Breast epithelium (tissue), 4 donors: ENCODE measurements around the gene METTL24. TPM values are rescaled to one million over a fixed set of nuclear protein-coding genes. Genes with fewer than 3 reads are reported as not detected.

Experiments used
- DNase-seq, 2 donors: peaks; one replicate each; pipeline ENCODE4 v3.0.0-alpha.2; 2019; ENCODE audit warnings: low spot score in 2 of 2
- H3K27ac ChIP-seq, 2 donors: fragments of 200-600 bp; sonication (generic) in 1 of 2; one replicate each; pipeline ENCODE4 v1.5.1; 2016 to 2019; ENCODE audit warnings: mild to moderate bottlenecking in 1 of 2
- H3K27me3 ChIP-seq, 2 donors: fragments of 200-600 bp; sonication (generic) in 1 of 2; one replicate each; pipeline versions ENCODE4 v1.5.1 to v1.6.0; 2017 to 2019; ENCODE audit warnings: control low read depth in 1 of 2, mild to moderate bottlenecking in 1 of 2
- H3K36me3 ChIP-seq: fragments of 200-600 bp; one replicate; pipeline ENCODE4 v1.5.1; 2019
- H3K4me1 ChIP-seq, 2 donors: fragments of 200-600 bp; sonication (generic); one replicate each; pipeline ENCODE4 v1.5.1; 2016 to 2019; ENCODE audit warnings: control low read depth in 1 of 2
- H3K4me3 ChIP-seq, 3 donors: fragments of 200-600 bp; sonication (generic); 1 replicate in 2 of 3; 2 replicates in 1 of 3; pipeline ENCODE4 v1.5.1; 2016 to 2019; ENCODE audit warnings: mild to moderate bottlenecking in 3 of 3, moderate library complexity in 2 of 3
- H3K9me3 ChIP-seq, 2 donors: fragments of 200-600 bp; sonication (generic) in 1 of 2; one replicate each; pipeline ENCODE4 v1.5.1; 2016 to 2019; ENCODE audit warnings: control low read depth in 1 of 2
- POLR2A ChIP-seq: fragments of 450-650 bp; IDR thresholded peaks from one replicate; pipeline ENCODE4 v1.6.1; 2016; ENCODE audit warnings: antibody characterized with exemption, mild to moderate bottlenecking, moderate library complexity
- POLR2AphosphoS5 ChIP-seq, 3 donors: sonication (generic); formaldehyde crosslinking; IDR thresholded peaks; one replicate each; pipeline ENCODE4 v1.6.1; 2017; ENCODE audit warnings: antibody characterized with exemption in 3 of 3
- intact Hi-C: fragments of 100-400 bp; cut with DNase I; formaldehyde crosslinking; loops from one replicate; pipeline ENCODE4 v1.15.1; 2023; ENCODE audit warnings: low total_unique reads
- total RNA-seq, 3 donors: library from RNA; depleted of rRNA; stranded (reverse); fragments of >200 nt; gene quantifications; one replicate each; pipeline ENCODE4 v1.1.0, GENCODE V29; 2016
- TF ChIP-seq, protein P1 (sequence below), 3 donors: fragments of 450-650 bp; IDR thresholded peaks; one replicate each; pipeline ENCODE4 v1.5.1; 2016 to 2017; ENCODE audit warnings: antibody characterized with exemption in 3 of 3, mild to moderate bottlenecking in 3 of 3, moderate library complexity in 3 of 3

METTL24 gene
- total RNA-seq, 3 donors from 2014 or later: 0.96 to 6.6 (median 3.4) TPM

DNA sequence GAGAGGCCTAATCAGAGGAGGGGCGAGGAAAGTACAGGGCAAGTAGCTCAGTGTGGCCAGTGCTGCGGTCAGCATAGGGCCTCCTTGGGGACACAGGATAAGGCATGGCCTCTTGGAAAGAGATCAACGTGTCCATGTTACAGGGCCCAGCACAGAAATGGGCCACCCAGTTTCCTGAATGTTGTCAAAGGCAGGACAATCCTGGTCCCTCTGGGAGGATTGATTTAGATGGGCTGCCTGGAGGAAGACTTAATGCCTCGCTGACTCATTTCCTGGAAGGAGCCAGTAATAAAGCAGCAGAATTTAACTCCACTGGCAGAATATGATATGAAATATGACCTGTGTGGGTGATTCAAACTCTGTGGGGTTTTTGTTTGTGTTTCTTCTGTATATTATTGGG, 40.6 kb upstream of the METTL24 start:
- H3K4me1 ChIP-seq: no peaks in the 10 kb centered on the region
- intact Hi-C loops: no loop called here
- no peak overlapping the region for H3K4me3 ChIP-seq
- H3K27me3 ChIP-seq: no peaks in the 10 kb centered on the region
- no peaks in the 10 kb centered on the region for H3K36me3 ChIP-seq
- DNase-seq: no peak
- no peak for TF ChIP-seq POLR2AphosphoS5 (IDR thresholded peaks at IDR 0.05)
- TF ChIP-seq, protein P1, sequence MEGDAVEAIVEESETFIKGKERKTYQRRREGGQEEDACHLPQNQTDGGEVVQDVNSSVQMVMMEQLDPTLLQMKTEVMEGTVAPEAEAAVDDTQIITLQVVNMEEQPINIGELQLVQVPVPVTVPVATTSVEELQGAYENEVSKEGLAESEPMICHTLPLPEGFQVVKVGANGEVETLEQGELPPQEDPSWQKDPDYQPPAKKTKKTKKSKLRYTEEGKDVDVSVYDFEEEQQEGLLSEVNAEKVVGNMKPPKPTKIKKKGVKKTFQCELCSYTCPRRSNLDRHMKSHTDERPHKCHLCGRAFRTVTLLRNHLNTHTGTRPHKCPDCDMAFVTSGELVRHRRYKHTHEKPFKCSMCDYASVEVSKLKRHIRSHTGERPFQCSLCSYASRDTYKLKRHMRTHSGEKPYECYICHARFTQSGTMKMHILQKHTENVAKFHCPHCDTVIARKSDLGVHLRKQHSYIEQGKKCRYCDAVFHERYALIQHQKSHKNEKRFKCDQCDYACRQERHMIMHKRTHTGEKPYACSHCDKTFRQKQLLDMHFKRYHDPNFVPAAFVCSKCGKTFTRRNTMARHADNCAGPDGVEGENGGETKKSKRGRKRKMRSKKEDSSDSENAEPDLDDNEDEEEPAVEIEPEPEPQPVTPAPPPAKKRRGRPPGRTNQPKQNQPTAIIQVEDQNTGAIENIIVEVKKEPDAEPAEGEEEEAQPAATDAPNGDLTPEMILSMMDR (IDR thresholded peaks at IDR 0.05): no peak
- TF ChIP-seq POLR2A: no peak
- no peaks in the 10 kb centered on the region for H3K9me3 ChIP-seq
- H3K27ac ChIP-seq: no peak overlapping the region

DNA sequence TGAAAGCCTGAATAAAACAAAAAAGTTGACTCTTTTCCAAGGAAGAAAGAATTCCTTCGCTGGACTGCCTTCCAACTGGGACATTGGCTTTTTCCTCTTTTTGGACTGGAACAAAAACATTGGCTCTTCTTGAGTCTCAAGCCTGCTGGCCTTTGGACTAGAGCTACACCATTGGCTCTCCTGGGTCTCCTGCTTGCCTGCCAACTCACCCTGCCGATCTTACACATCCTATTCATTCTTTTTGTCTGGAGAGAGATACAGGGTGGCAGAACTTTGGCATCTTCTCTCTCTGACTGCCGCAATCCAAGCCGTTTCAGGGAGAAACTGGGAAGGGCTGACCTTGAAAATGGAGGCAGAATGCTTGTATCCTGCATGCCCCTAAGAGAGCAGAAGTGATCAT, 37.1 kb upstream of the METTL24 start:
- Histone ChIP-seq H3K36me3 (no peaks in the 10 kb centered on the region), H3K27me3 (no peaks in the 10 kb centered on the region), H3K9me3 (no peaks in the 10 kb centered on the region), H3K4me1 (no peaks in the 10 kb centered on the region), H3K27ac (no peak overlapping the region), H3K4me3 (no peak overlapping the region)
- no peak for DNase-seq
- TF ChIP-seq POLR2AphosphoS5 (IDR thresholded peaks at IDR 0.05): no peak
- TF ChIP-seq, protein P1 (IDR thresholded peaks at IDR 0.05): no peak
- no peak for TF ChIP-seq POLR2A
- intact Hi-C loops: no loop called here

DNA sequence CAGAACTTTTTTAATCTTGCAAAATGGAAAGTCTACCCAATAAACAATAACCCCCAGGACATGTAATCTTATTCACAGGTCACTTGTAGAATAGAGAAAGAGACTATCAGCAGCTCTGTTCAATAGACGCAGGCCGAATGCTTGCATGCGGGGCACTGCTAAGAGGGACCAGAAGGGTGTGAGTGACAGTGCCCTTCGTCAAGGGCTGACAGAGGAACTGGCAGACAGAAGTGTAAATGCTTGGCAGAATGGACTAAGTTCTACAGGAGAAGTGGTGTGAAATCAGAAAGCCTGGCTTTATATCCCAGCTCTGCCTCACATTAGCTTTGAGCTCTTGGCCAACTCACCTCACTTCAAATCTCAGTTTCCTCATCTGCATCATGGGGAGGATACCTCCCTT, 36.3 kb upstream of the METTL24 start:
- Histone ChIP-seq H3K4me1 (no peaks in the 10 kb centered on the region), H3K36me3 (no peaks in the 10 kb centered on the region)

DNA sequence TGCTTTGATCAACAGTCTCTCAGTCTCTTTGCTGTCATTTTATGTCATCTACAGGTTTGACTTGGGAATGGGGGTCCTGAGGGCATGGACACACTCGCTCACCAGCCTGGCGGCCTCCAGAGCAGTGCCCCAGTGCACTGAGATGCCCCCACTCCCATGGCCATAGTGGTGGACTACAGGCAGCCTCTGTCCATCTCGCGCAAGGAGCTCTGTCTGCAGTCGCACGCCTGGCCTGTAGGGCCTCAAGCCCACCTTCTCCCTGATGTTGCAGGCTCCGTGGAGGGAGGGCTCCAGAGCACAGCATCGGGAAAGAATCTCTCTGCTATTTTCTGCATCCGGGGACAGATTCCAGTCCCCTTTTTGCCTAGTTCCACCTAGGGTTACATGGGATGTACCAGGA, 34.6 kb upstream of the METTL24 start:
- intact Hi-C loops: no loop called here
- DNase-seq: no peak
- Histone ChIP-seq H3K4me1 (no peaks in the 10 kb centered on the region), H3K9me3 (no peaks in the 10 kb centered on the region), H3K27me3 (no peaks in the 10 kb centered on the region), H3K36me3 (no peaks in the 10 kb centered on the region), H3K4me3 (no peak overlapping the region), H3K27ac (no peak overlapping the region)
- TF ChIP-seq, protein P1 (IDR thresholded peaks at IDR 0.05): no peak
- TF ChIP-seq POLR2A (no peak), POLR2AphosphoS5 (IDR thresholded peaks at IDR 0.05) (no peak)

More for the DNA sequence above, 36.3 kb upstream of the METTL24 start:
- DNase-seq: no peak
- TF ChIP-seq POLR2AphosphoS5 (IDR thresholded peaks at IDR 0.05) (no peak), POLR2A (no peak)
- TF ChIP-seq, protein P1 (IDR thresholded peaks at IDR 0.05): no peak
- Histone ChIP-seq H3K4me3 (no peak overlapping the region), H3K27me3 (no peaks in the 10 kb centered on the region), H3K9me3 (no peaks in the 10 kb centered on the region), H3K27ac (no peak overlapping the region)
- intact Hi-C loops: no loop called here

DNA sequence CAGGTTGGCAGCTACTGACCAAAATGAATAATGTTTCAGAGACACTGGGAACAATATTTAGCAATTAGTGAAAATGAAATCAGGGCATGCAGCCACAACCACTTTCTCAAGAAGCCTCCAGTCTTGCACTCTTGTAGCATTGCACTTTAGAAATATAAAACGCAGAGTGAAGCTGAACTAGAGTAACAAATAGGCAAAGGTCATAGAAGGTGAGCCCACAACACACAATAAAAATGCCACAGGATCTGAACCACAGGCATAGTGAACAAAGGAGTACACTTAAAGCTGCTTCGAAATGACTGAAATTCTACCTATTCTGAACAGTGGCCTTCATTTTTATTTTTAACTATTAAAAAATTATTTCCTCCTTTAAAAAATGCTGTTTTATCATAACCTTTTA, 32.3 kb upstream of the METTL24 start:
- TF ChIP-seq, protein P1 (IDR thresholded peaks at IDR 0.05): no peak
- no peak for TF ChIP-seq POLR2A
- no peak for TF ChIP-seq POLR2AphosphoS5 (IDR thresholded peaks at IDR 0.05)
- Histone ChIP-seq H3K27me3 (no peaks in the 10 kb centered on the region), H3K4me1 (no peaks in the 10 kb centered on the region), H3K27ac (no peak overlapping the region), H3K4me3 (no peak overlapping the region), H3K9me3 (no peaks in the 10 kb centered on the region), H3K36me3 (no peaks in the 10 kb centered on the region)
- intact Hi-C loops: no loop called here
- no peak for DNase-seq
